ENCODE measurements around the gene NEK9. TPM values are rescaled to one million over a fixed set of nuclear protein-coding genes. Genes with fewer than 3 reads are reported as not detected.

NEK9 gene
- total RNA-seq, 1 experiment from 2014 or later = 56.5 TPM

- no CpG with 5 or more reads among the region's 1 CpG for WGBS (ENCODE audit: extremely low coverage, insufficient read length, low lambda C conversion rate)
- Histone ChIP-seq H2BK12ac (ENCODE audit: insufficient read length, low read depth, low read length) (no peak overlapping the region), H2AK5ac (ENCODE audit: insufficient read length, low read length) (no peak overlapping the region), H3K4ac (ENCODE audit: low read depth, low read length) (no peak overlapping the region), H2BK15ac (ENCODE audit: low read depth, low read length) (no peak overlapping the region), H4K5ac (ENCODE audit: insufficient read length, low read depth, low read length) (no peak overlapping the region), H3K9me3 (ENCODE audit: control insufficient read depth, low read depth, low read length) (no peaks in the 10 kb centered on the region), H3K4me1 (ENCODE audit: insufficient read depth, low read length) (no peaks in the 10 kb centered on the region), H3K56ac (ENCODE audit: insufficient read length, low read depth, low read length) (no peak overlapping the region), H2BK20ac (ENCODE audit: low read depth, low read length, poor library complexity, severe bottlenecking) (no peak overlapping the region), H3K23me2 (ENCODE audit: insufficient read length, low read depth, low read length, poor library complexity, severe bottlenecking) (no peaks in the 10 kb centered on the region), H3K79me1 (ENCODE audit: insufficient read depth, low read depth, low read length, poor library complexity, severe bottlenecking) (no peaks in the 10 kb centered on the region), H2AFZ (ENCODE audit: low read length) (no peak overlapping the region), H4K91ac (ENCODE audit: insufficient read length, low read depth, low read length) (no peak overlapping the region), H3K4me2 (ENCODE audit: insufficient read depth, insufficient read length, low read length) (no peak overlapping the region), H2BK5ac (ENCODE audit: insufficient read length, low read length) (no peak overlapping the region), H4K20me1 (ENCODE audit: control insufficient read depth, insufficient read depth, insufficient read length) (no peaks in the 10 kb centered on the region), H2BK120ac (ENCODE audit: low read depth, low read length, poor library complexity, severe bottlenecking) (no peak overlapping the region), H3K14ac (ENCODE audit: insufficient read depth, low read length) (no peak overlapping the region), H3K9ac (ENCODE audit: extremely low read depth, insufficient read length, low read length) (no peak overlapping the region), H3K79me2 (ENCODE audit: insufficient read depth, low read length) (no peaks in the 10 kb centered on the region), H3K27ac (ENCODE audit: insufficient read length, low read depth, low read length) (no peak overlapping the region), H3K27me3 (ENCODE audit: insufficient read depth, low read length) (no peaks in the 10 kb centered on the region), H3K23ac (ENCODE audit: insufficient read length, low read depth, low read length) (no peak overlapping the region), H4K8ac (replicated peaks; ENCODE audit: insufficient read length, low read depth, low read length) (no peak overlapping the region), H3T11ph (ENCODE audit: low read length) (no peak overlapping the region), H3K18ac (ENCODE audit: insufficient read length, low read depth, low read length) (no peak overlapping the region)
- Mint-ChIP-seq H3K36me3 (ENCODE audit: insufficient read depth in 1 of 3, low read depth in 3 of 3) (peaks cover 18 to 77% (median 74%) of the 10 kb centered on the region in 3 experiments; a peak in 6 of 7 replicates), H3K27ac (no peak overlapping the region), H3K4me3 (no peak overlapping the region), H3K9me3 (no peaks in the 10 kb centered on the region), H3K4me1 (no peaks in the 10 kb centered on the region), H3K27me3 (ENCODE audit: low read depth) (no peaks in the 10 kb centered on the region)
- no peak for TF ChIP-seq CTCF (conservative IDR thresholded peaks at IDR 0.05)
- DNase-seq = no peak
Observed at GRCh38 chr14:75098682-75099081, 28.2 kb downstream of the NEK9 start.
